Measurements from ENCODE around the gene PTCH1.

GRCh38 chr9:95498641-95499040 is 18.1 kb downstream of the PTCH1 start:
- no peak for TF ChIP-seq POLR2A (IDR thresholded peaks at IDR 0.05)
- TF ChIP-seq, protein P1, sequence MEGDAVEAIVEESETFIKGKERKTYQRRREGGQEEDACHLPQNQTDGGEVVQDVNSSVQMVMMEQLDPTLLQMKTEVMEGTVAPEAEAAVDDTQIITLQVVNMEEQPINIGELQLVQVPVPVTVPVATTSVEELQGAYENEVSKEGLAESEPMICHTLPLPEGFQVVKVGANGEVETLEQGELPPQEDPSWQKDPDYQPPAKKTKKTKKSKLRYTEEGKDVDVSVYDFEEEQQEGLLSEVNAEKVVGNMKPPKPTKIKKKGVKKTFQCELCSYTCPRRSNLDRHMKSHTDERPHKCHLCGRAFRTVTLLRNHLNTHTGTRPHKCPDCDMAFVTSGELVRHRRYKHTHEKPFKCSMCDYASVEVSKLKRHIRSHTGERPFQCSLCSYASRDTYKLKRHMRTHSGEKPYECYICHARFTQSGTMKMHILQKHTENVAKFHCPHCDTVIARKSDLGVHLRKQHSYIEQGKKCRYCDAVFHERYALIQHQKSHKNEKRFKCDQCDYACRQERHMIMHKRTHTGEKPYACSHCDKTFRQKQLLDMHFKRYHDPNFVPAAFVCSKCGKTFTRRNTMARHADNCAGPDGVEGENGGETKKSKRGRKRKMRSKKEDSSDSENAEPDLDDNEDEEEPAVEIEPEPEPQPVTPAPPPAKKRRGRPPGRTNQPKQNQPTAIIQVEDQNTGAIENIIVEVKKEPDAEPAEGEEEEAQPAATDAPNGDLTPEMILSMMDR (IDR thresholded peaks at IDR 0.05), result no peak
- TF ChIP-seq POLR2AphosphoS5 (IDR thresholded peaks at IDR 0.05), result no peak
